OCI-LY3 (cell line): ENCODE data around the gene TCF12.

Experiments
- EZH2phosphoT487 ChIP-seq: fragments of 200-600 bp; shearing (Covaris generic); IDR thresholded peaks from 2 replicates; pipeline ENCODE4 v1.6.1; 2018; ENCODE audit warnings: antibody characterized with exemption, mixed run types, low read depth
- TF ChIP-seq, protein P1 (sequence below): fragments of 200-600, 300-600 bp; sonication (generic); IDR thresholded peaks from 2 replicates; pipeline ENCODE4 v1.5.1; 2014; ENCODE audit warnings: antibody characterized with exemption, low read length, low read depth

- TF ChIP-seq, protein P1, sequence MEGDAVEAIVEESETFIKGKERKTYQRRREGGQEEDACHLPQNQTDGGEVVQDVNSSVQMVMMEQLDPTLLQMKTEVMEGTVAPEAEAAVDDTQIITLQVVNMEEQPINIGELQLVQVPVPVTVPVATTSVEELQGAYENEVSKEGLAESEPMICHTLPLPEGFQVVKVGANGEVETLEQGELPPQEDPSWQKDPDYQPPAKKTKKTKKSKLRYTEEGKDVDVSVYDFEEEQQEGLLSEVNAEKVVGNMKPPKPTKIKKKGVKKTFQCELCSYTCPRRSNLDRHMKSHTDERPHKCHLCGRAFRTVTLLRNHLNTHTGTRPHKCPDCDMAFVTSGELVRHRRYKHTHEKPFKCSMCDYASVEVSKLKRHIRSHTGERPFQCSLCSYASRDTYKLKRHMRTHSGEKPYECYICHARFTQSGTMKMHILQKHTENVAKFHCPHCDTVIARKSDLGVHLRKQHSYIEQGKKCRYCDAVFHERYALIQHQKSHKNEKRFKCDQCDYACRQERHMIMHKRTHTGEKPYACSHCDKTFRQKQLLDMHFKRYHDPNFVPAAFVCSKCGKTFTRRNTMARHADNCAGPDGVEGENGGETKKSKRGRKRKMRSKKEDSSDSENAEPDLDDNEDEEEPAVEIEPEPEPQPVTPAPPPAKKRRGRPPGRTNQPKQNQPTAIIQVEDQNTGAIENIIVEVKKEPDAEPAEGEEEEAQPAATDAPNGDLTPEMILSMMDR = no peak
- TF ChIP-seq EZH2phosphoT487 = no peak
These were observed 9.4 kb downstream of the TCF12 start for GRCh38 chr15:56927816-56928215.
